Left ventricle myocardium inferior (tissue), 1 donor: ENCODE data around the gene HS3ST4. TPM values are rescaled to one million over a fixed set of nuclear protein-coding genes. Genes with fewer than 3 reads are reported as not detected.

ENCODE experiments used
- DNase-seq: peaks from one replicate; pipeline ENCODE4 v3.0.0-alpha.2; 2020
- H3K27ac ChIP-seq: fragments of 200-600 bp; replicated peaks from 2 replicates; pipeline ENCODE4 v1.8.0; 2021
- H3K27me3 ChIP-seq: fragments of 200-600 bp; 2 replicates; pipeline ENCODE4 v1.8.0; 2021; ENCODE audit warnings: low read depth
- H3K36me3 ChIP-seq: fragments of 200-600 bp; 2 replicates; pipeline ENCODE4 v1.8.0; 2021
- H3K4me1 ChIP-seq: fragments of 200-600 bp; 2 replicates; pipeline ENCODE4 v1.8.0; 2021
- H3K4me3 ChIP-seq: fragments of 200-600 bp; 2 replicates; pipeline ENCODE4 v1.8.0; 2021; ENCODE audit warnings: mild to moderate bottlenecking, moderate library complexity
- H3K9me3 ChIP-seq: fragments of 200-600 bp; replicated peaks from 2 replicates; pipeline ENCODE4 v1.8.0; 2021
- intact Hi-C: fragments of 100-400 bp; cut with micrococcal nuclease; formaldehyde crosslinking; loops from one replicate; pipeline ENCODE4 v1.11.0; 2022
- total RNA-seq: library from RNA; stranded (reverse); fragmentation: NEBNext Ultra II Directional; extraction: Animal tissue kit (Norgen Biotek cat#: 25700); gene quantifications from one replicate; pipeline ENCODE4 v1.2.1, GENCODE V29; 2021
- TF ChIP-seq, protein P1 (sequence below): fragments of 200-600 bp; IDR thresholded peaks from 2 replicates; pipeline ENCODE4 v1.8.0; 2021; ENCODE audit warnings: antibody characterized with exemption, mild to moderate bottlenecking, borderline replicate concordance
- donor health status: DM: no; HTN: yes; CAD: no; lungs with severe emphysema.

HS3ST4 gene
- total RNA-seq, 1 donor from 2014 or later, result not detected

DNA sequence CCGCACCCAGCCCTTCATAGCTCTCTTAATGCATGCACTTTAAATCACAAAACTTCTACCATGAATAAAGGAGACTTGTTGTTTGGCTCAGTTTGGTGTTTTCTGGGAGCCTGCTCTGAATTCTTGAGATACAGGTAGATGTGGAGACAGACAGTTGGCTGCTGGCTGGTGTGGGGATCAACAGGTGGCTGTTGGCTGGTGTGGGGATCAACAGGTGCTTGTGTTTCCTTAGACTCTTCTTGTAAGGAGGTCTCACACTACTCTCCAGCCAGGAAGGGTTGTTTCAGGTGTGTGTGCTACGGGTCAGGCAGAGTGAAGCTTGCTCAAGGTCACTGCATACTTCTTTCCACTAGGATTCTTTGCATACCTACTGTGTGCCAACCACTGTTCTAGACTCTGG lies 265.9 kb downstream of the HS3ST4 start:
- TF ChIP-seq, protein P1, sequence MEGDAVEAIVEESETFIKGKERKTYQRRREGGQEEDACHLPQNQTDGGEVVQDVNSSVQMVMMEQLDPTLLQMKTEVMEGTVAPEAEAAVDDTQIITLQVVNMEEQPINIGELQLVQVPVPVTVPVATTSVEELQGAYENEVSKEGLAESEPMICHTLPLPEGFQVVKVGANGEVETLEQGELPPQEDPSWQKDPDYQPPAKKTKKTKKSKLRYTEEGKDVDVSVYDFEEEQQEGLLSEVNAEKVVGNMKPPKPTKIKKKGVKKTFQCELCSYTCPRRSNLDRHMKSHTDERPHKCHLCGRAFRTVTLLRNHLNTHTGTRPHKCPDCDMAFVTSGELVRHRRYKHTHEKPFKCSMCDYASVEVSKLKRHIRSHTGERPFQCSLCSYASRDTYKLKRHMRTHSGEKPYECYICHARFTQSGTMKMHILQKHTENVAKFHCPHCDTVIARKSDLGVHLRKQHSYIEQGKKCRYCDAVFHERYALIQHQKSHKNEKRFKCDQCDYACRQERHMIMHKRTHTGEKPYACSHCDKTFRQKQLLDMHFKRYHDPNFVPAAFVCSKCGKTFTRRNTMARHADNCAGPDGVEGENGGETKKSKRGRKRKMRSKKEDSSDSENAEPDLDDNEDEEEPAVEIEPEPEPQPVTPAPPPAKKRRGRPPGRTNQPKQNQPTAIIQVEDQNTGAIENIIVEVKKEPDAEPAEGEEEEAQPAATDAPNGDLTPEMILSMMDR, result no peak
- intact Hi-C loops, result no loop called here

GRCh38 chr16:25959221-25959620 lies 267.5 kb downstream of the HS3ST4 start:
- DNase-seq, result no peak
- H3K36me3 ChIP-seq, result no peaks in the 10 kb centered on the region
- no peak overlapping the region for H3K27ac ChIP-seq
- TF ChIP-seq, protein P1, result no peak
- intact Hi-C loops, result no loop called here
- H3K27me3 ChIP-seq, result no peaks in the 10 kb centered on the region
- H3K4me3 ChIP-seq, result no peak overlapping the region
- no peaks in the 10 kb centered on the region for H3K4me1 ChIP-seq
- no peaks in the 10 kb centered on the region for H3K9me3 ChIP-seq

More for the DNA sequence above, 265.9 kb downstream of the HS3ST4 start:
- no peaks in the 10 kb centered on the region for H3K36me3 ChIP-seq
- no peaks in the 10 kb centered on the region for H3K27me3 ChIP-seq
- no peak overlapping the region for H3K4me3 ChIP-seq
- H3K9me3 ChIP-seq, result no peaks in the 10 kb centered on the region
- no peaks in the 10 kb centered on the region for H3K4me1 ChIP-seq
- no peak overlapping the region for H3K27ac ChIP-seq
- no peak for DNase-seq

GRCh38 chr16:25966172-25967097 lies 274.7 kb downstream of the HS3ST4 start:
- no peak for DNase-seq
- Histone ChIP-seq H3K27ac (no peak overlapping the region), H3K36me3 (no peaks in the 10 kb centered on the region), H3K9me3 (no peaks in the 10 kb centered on the region), H3K4me1 (no peaks in the 10 kb centered on the region), H3K4me3 (no peak overlapping the region), H3K27me3 (no peaks in the 10 kb centered on the region)
- intact Hi-C loops, result no loop called here
- TF ChIP-seq, protein P1, result no peak

GRCh38 chr16:25977121-25977520 lies 285.4 kb downstream of the HS3ST4 start:
- TF ChIP-seq, protein P1, result no peak
- Histone ChIP-seq H3K9me3 (no peaks in the 10 kb centered on the region), H3K36me3 (no peaks in the 10 kb centered on the region), H3K27ac (no peak overlapping the region), H3K4me3 (no peak overlapping the region), H3K4me1 (no peaks in the 10 kb centered on the region), H3K27me3 (no peaks in the 10 kb centered on the region)
- DNase-seq, result no peak
- intact Hi-C loops, result no loop called here

DNA sequence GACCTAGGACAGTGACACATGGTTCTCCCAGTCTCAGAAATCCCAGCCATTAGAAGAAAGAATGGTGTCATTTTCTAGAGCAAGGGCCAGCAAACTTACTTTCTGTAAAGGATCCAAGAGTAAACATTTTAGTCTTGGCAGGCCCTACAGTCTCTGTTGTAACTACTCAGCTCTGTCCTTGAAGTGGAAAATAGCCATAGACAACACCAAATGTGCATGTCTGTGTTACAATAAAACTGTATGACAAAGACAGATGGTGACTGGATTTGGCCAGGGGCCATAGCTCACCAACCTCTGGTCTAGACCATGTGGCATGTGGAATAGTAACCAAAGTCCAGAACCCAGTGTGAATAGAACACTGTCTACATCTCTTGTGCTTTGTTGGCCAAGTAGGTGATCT lies 286.5 kb downstream of the HS3ST4 start:
- Histone ChIP-seq H3K27ac (no peak overlapping the region), H3K4me3 (no peak overlapping the region), H3K27me3 (no peaks in the 10 kb centered on the region), H3K36me3 (no peaks in the 10 kb centered on the region), H3K4me1 (no peaks in the 10 kb centered on the region), H3K9me3 (no peaks in the 10 kb centered on the region)
- TF ChIP-seq, protein P1, result no peak
- intact Hi-C loops, result no loop called here
- DNase-seq, result no peak
